Smooth muscle cell of the brain vasculature (primary cell): ENCODE results near the gene SLC24A4.

Experiments used
- DNase-seq: peaks from one replicate; pipeline ENCODE4 v3.0.0-alpha.2; 2012; ENCODE audit warnings: low read depth, low spot score

The SLC24A4 gene

GRCh38 chr14:92546347-92547053 is 223.5 kb downstream of the SLC24A4 start:
- no peak for DNase-seq

- DNase-seq: no peak
Measured at GRCh38 chr14:92549105-92549858, 226.3 kb downstream of the SLC24A4 start.

GRCh38 chr14:92549859-92550230 is 226.9 kb downstream of the SLC24A4 start:
- no peak for DNase-seq
